Cardiac muscle cell (in vitro differentiated cells and primary cell): Measurements from ENCODE around the gene HOXA4. TPM values are rescaled to one million over a fixed set of nuclear protein-coding genes. Genes with fewer than 3 reads are reported as not detected.

Experiments
- DNase-seq, 2 donors: peaks; one replicate each; pipeline versions ENCODE4 v3.0.0 to v3.0.0-alpha.2; 2010 to 2017; ENCODE audit warnings: low read depth in 1 of 2, low spot score in 1 of 2
- H3K27ac ChIP-seq: fragments of 200-600 bp; sonication (generic); 2 replicates; pipeline ENCODE4 v1.5.1; 2016
- H3K27me3 ChIP-seq: fragments of 200-600 bp; sonication (generic); 2 replicates; pipeline ENCODE4 v1.6.0; 2016; ENCODE audit warnings: control low read depth
- H3K36me3 ChIP-seq: fragments of 200-600 bp; sonication (generic); 2 replicates; pipeline ENCODE4 v1.5.1; 2016; ENCODE audit warnings: control low read depth
- H3K4me1 ChIP-seq: fragments of 200-600 bp; sonication (generic); 2 replicates; pipeline ENCODE4 v1.8.1; 2017; ENCODE audit warnings: low read depth, mild to moderate bottlenecking, mixed run types
- H3K4me3 ChIP-seq: fragments of 200-600 bp; sonication (generic); 2 replicates; pipeline ENCODE4 v1.5.1; 2016; ENCODE audit warnings: mild to moderate bottlenecking
- H3K9me3 ChIP-seq: fragments of 200-600 bp; sonication (generic); 2 replicates; pipeline ENCODE4 v1.5.1; 2017; ENCODE audit warnings: low read depth, mild to moderate bottlenecking, control low read depth
- CTCF ChIP-seq: IDR thresholded peaks from 2 replicates; pipeline ENCODE4 v1.5.1; 2012; ENCODE audit warnings: low read depth, mild to moderate bottlenecking, low read length
- polyA plus RNA-seq: library from polyadenylated mRNA; unstranded; fragments of >200 nt; fragmentation: Nextera tagmentation; extraction: Ambion mirVana; gene quantifications from 2 replicates; pipeline ENCODE4 v1.2.1, GENCODE V29; 2016
- total RNA-seq: library from RNA; depleted of rRNA; stranded (reverse); fragments of >200 nt; gene quantifications from 2 replicates; pipeline ENCODE4 v1.2.3, GENCODE V29; 2016

The HOXA4 gene
- total and polyA plus RNA-seq, 2 experiments from 2014 or later, result 0.46 TPM; not detected in 1

- Histone ChIP-seq H3K9me3 (no peaks in the 10 kb centered on the region), H3K36me3 (no peaks in the 10 kb centered on the region), H3K27me3 (peaks cover 100% of the 10 kb centered on the region), H3K27ac (no peak overlapping the region), H3K4me3 (peak overlapping the region; percentile 45), H3K4me1 (no peaks in the 10 kb centered on the region)
- no peak for DNase-seq
- no peak for TF ChIP-seq CTCF
These were observed 29.6 kb upstream of the HOXA4 start for GRCh38 chr7:27160145-27160545.

GRCh38 chr7:27159266-27160144 lies 28.9 kb upstream of the HOXA4 start:
- H3K27ac ChIP-seq, result no peak overlapping the region
- no peak for DNase-seq
- no peaks in the 10 kb centered on the region for H3K4me1 ChIP-seq

GRCh38 chr7:27158436-27159265 lies 28.1 kb upstream of the HOXA4 start:
- H3K9me3 ChIP-seq, result no peaks in the 10 kb centered on the region
- H3K4me1 ChIP-seq, result no peaks in the 10 kb centered on the region
- peaks cover 100% of the 10 kb centered on the region for H3K27me3 ChIP-seq
- no peak overlapping the region for H3K27ac ChIP-seq
- DNase-seq, result no peak
- TF ChIP-seq CTCF, result no peak
- no peaks in the 10 kb centered on the region for H3K36me3 ChIP-seq
- H3K4me3 ChIP-seq, result no peak overlapping the region

More at GRCh38 chr7:27159266-27160144, 28.9 kb upstream of the HOXA4 start:
- peaks cover 100% of the 10 kb centered on the region for H3K27me3 ChIP-seq
- no peak for TF ChIP-seq CTCF
- no peak overlapping the region for H3K4me3 ChIP-seq
- no peaks in the 10 kb centered on the region for H3K36me3 ChIP-seq
- no peaks in the 10 kb centered on the region for H3K9me3 ChIP-seq

- no peaks in the 10 kb centered on the region for H3K36me3 ChIP-seq
- H3K4me1 ChIP-seq, result no peaks in the 10 kb centered on the region
- no peaks in the 10 kb centered on the region for H3K9me3 ChIP-seq
- TF ChIP-seq CTCF, result no peak
- no peak overlapping the region for H3K27ac ChIP-seq
- peaks cover 100% of the 10 kb centered on the region for H3K27me3 ChIP-seq
- H3K4me3 ChIP-seq, result no peak overlapping the region
- DNase-seq, result no peak
These were observed 27.3 kb upstream of the HOXA4 start for GRCh38 chr7:27157702-27158431.
